SH-SY5Y (cell line): Measurements from ENCODE around the gene ING3.

Source experiments
- GATA2 ChIP-seq: IDR thresholded peaks from 2 replicates; pipeline ENCODE4 v1.6.1; 2011; ENCODE audit warnings: mild to moderate bottlenecking, low read depth, low read length
- GATA3 ChIP-seq: IDR thresholded peaks from 2 replicates; pipeline ENCODE4 v1.6.1; 2011; ENCODE audit warnings: low read depth, mild to moderate bottlenecking, low read length, moderate library complexity

Gene ING3

GRCh38 chr7:120989257-120990220 lies 39.0 kb downstream of the ING3 start:
- no peak for TF ChIP-seq GATA3
- TF ChIP-seq GATA2 = no peak

GRCh38 chr7:120990468-120991118 lies 40.0 kb downstream of the ING3 start:
- TF ChIP-seq GATA2 = no peak
- TF ChIP-seq GATA3 = no peak

- TF ChIP-seq GATA3 = no peak
- no peak for TF ChIP-seq GATA2
Observed at GRCh38 chr7:120991161-120991560, 40.6 kb downstream of the ING3 start.

GRCh38 chr7:120991581-120991980 lies 41.0 kb downstream of the ING3 start:
- TF ChIP-seq GATA3 (no peak), GATA2 (no peak)

GRCh38 chr7:120992272-120992964 lies 41.8 kb downstream of the ING3 start:
- TF ChIP-seq GATA2 (no peak), GATA3 (no peak)

- TF ChIP-seq GATA3 (no peak), GATA2 (no peak)
Observed at GRCh38 chr7:120992965-120993494, 42.5 kb downstream of the ING3 start.

- no peak for TF ChIP-seq GATA2
- TF ChIP-seq GATA3 = no peak
Observed at GRCh38 chr7:120993553-120994191, 43.1 kb downstream of the ING3 start.

GRCh38 chr7:120994512-120995410 lies 44.2 kb downstream of the ING3 start:
- no peak for TF ChIP-seq GATA2
- no peak for TF ChIP-seq GATA3

- TF ChIP-seq GATA3 (no peak), GATA2 (no peak)
Observed at GRCh38 chr7:120995654-120996053, 45.1 kb downstream of the ING3 start.

GRCh38 chr7:120996333-120996987 lies 45.9 kb downstream of the ING3 start:
- TF ChIP-seq GATA3 (no peak), GATA2 (no peak)

GRCh38 chr7:120996988-120997345 lies 46.4 kb downstream of the ING3 start:
- no peak for TF ChIP-seq GATA2
- no peak for TF ChIP-seq GATA3

GRCh38 chr7:120997882-120998474 lies 47.4 kb downstream of the ING3 start:
- TF ChIP-seq GATA2 = no peak
- TF ChIP-seq GATA3 = no peak

- TF ChIP-seq GATA3 (no peak), GATA2 (no peak)
Observed at GRCh38 chr7:120998520-120998919, 47.9 kb downstream of the ING3 start.
